ENCODE data around the gene SON.

The SON gene

DNA sequence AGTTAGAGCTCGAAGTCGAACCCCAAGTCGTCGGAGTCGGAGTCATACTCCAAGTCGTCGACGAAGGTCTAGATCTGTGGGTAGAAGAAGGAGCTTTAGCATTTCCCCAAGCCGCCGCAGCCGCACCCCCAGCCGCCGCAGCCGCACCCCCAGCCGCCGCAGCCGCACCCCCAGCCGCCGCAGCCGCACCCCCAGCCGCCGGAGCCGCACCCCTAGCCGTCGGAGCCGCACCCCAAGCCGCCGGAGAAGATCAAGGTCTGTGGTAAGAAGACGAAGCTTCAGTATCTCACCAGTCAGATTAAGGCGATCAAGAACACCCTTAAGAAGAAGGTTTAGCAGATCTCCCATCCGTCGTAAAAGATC, 12.1 kb downstream of the SON start:
- TF ChIP-seq, protein P1, sequence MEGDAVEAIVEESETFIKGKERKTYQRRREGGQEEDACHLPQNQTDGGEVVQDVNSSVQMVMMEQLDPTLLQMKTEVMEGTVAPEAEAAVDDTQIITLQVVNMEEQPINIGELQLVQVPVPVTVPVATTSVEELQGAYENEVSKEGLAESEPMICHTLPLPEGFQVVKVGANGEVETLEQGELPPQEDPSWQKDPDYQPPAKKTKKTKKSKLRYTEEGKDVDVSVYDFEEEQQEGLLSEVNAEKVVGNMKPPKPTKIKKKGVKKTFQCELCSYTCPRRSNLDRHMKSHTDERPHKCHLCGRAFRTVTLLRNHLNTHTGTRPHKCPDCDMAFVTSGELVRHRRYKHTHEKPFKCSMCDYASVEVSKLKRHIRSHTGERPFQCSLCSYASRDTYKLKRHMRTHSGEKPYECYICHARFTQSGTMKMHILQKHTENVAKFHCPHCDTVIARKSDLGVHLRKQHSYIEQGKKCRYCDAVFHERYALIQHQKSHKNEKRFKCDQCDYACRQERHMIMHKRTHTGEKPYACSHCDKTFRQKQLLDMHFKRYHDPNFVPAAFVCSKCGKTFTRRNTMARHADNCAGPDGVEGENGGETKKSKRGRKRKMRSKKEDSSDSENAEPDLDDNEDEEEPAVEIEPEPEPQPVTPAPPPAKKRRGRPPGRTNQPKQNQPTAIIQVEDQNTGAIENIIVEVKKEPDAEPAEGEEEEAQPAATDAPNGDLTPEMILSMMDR (IDR thresholded peaks at IDR 0.05; ENCODE audit: unreplicated experiment in 3 of 3): no peak
- Mint-ChIP-seq H3K27ac (no peak overlapping the region), H3K4me3 (no peak overlapping the region), H3K4me1 (peaks cover 9% of the 10 kb centered on the region), H3K36me3 (ENCODE audit: low read depth) (peaks cover 96% of the 10 kb centered on the region), H3K9me3 (peaks cover 1% of the 10 kb centered on the region), H3K27me3 (ENCODE audit: low read depth) (no peaks in the 10 kb centered on the region)

- Mint-ChIP-seq H3K27me3 (ENCODE audit: low read depth) (no peaks in the 10 kb centered on the region), H3K36me3 (ENCODE audit: low read depth) (peaks cover 92% of the 10 kb centered on the region), H3K9me3 (no peaks in the 10 kb centered on the region), H3K27ac (no peak overlapping the region), H3K4me1 (peaks cover 9% of the 10 kb centered on the region), H3K4me3 (no peak overlapping the region)
- TF ChIP-seq, protein P1 (IDR thresholded peaks at IDR 0.05; ENCODE audit: unreplicated experiment in 3 of 3): no peak
Observed at GRCh38 chr21:33557447-33557846, 14.6 kb downstream of the SON start.

DNA sequence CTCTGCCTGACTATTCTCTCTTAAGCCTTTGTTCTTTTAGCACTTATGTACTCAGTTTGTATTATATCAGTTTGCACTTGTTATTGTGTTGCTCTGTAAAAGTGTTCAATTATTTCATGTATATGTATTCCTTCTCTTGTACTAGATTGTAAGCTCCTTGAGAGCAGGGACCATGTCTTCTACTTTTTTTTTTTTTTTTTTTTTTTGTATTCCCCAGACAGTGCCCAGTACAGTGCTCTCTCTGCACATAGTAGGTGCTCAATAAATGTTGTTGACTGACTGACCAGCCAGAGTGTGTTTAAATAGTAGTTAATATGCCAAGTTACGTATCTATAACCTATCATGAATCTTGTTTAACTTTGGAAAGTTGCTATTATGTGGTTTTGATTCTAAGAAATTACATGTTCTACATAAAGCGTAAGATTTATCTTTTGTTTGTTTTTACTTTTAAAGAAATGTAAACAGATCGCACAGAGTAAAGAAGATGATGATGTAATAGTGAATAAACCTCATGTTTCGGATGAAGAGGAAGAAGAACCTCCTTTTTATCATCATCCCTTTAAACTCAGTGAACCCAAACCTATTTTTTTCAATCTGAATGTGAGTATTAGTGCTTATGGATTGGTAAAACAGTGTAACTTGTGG, 16.1 kb downstream of the SON start:
- Mint-ChIP-seq H3K9me3 (no peaks in the 10 kb centered on the region), H3K27ac (no peak overlapping the region), H3K4me1 (peaks cover 9% of the 10 kb centered on the region), H3K4me3 (no peak overlapping the region), H3K27me3 (ENCODE audit: low read depth) (no peaks in the 10 kb centered on the region), H3K36me3 (ENCODE audit: low read depth) (peaks cover 91% of the 10 kb centered on the region)
- TF ChIP-seq, protein P1 (IDR thresholded peaks at IDR 0.05; ENCODE audit: unreplicated experiment in 3 of 3): no peak

- H3K27me3 Mint-ChIP-seq (ENCODE audit: low read depth): no peaks in the 10 kb centered on the region
- peaks cover 3% of the 10 kb centered on the region for H3K4me1 Mint-ChIP-seq
- H3K9me3 Mint-ChIP-seq: no peaks in the 10 kb centered on the region
- H3K4me3 Mint-ChIP-seq: no peak overlapping the region
- TF ChIP-seq, protein P1 (IDR thresholded peaks at IDR 0.05; ENCODE audit: unreplicated experiment in 3 of 3): no peak
- H3K36me3 Mint-ChIP-seq (ENCODE audit: low read depth): peaks cover 82% of the 10 kb centered on the region
- no peak overlapping the region for H3K27ac Mint-ChIP-seq
Observed at GRCh38 chr21:33559813-33560212, 17.0 kb downstream of the SON start.

DNA sequence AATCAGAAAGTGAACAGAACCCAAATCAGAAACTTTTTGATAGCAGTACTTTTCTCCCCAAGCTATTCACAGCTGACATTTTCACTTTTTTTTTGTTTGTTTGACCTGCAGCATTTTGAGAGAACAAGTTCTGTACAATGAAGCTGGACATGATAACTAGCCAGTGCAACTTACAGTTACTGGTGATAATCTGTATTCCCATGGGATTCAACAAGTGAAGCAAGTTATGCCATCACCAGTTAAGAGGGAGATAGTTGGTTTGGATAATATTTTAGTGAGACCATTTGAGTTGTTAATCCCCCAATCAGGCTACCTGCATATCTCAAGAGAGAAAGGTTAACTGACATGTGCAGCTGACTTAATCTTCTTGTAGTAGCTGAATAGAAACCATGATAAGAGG, 18.1 kb downstream of the SON start:
- no peaks in the 10 kb centered on the region for H3K4me1 Mint-ChIP-seq
- peaks cover 72% of the 10 kb centered on the region for H3K36me3 Mint-ChIP-seq (ENCODE audit: low read depth)
- no peak overlapping the region for H3K4me3 Mint-ChIP-seq
- H3K9me3 Mint-ChIP-seq: no peaks in the 10 kb centered on the region
- no peaks in the 10 kb centered on the region for H3K27me3 Mint-ChIP-seq (ENCODE audit: low read depth)
- peak overlapping the region in 1 of 3 experiments; percentile 27 for H3K27ac Mint-ChIP-seq
- TF ChIP-seq, protein P1 (IDR thresholded peaks at IDR 0.05; ENCODE audit: unreplicated experiment in 3 of 3): no peak

DNA sequence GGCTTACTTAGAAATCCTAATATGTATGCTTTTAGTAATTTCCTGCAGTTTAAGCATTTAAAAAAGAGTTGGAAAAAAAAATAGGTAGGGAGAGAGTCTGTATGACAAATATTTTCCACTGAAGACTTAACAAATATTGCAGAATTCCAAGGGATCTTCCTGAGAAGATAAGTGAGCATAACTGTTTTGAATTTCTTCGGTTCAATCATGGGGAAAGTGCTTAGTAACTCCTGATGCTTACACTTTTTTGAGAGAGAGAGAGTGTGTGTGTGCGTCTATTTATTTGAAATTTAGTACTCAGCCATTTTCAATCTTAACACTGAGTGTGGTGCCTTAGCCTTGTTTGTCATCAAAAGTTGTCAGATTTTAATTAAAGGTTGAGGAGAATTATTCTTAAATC, 18.5 kb downstream of the SON start:
- Mint-ChIP-seq H3K36me3 (ENCODE audit: low read depth) (peaks cover 70% of the 10 kb centered on the region), H3K9me3 (no peaks in the 10 kb centered on the region), H3K27me3 (ENCODE audit: low read depth) (no peaks in the 10 kb centered on the region), H3K4me1 (no peaks in the 10 kb centered on the region), H3K4me3 (no peak overlapping the region), H3K27ac (peak overlapping the region in 1 of 3 experiments; percentile 27)
- TF ChIP-seq, protein P1 (IDR thresholded peaks at IDR 0.05; ENCODE audit: unreplicated experiment in 3 of 3): no peak

All from nephron (organoid).